ENCODE data around the gene PRSS50. TPM values are rescaled to one million over a fixed set of nuclear protein-coding genes. Genes with fewer than 3 reads are reported as not detected.
"Not testable (repeated sequence)": the region's sequence is repeated elsewhere in the genome, so short reads cannot be mapped to it uniquely, and the experiment has no call there.

Gene PRSS50, protein sequence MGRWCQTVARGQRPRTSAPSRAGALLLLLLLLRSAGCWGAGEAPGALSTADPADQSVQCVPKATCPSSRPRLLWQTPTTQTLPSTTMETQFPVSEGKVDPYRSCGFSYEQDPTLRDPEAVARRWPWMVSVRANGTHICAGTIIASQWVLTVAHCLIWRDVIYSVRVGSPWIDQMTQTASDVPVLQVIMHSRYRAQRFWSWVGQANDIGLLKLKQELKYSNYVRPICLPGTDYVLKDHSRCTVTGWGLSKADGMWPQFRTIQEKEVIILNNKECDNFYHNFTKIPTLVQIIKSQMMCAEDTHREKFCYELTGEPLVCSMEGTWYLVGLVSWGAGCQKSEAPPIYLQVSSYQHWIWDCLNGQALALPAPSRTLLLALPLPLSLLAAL
- 1 to 10 TPM; 2.9 to 4.8 (median 3.2) TPM for polyA plus RNA-seq (ENCODE audit: insufficient read length in 3 of 3)
- long read RNA-seq, donor 1 = 0 reads
- long read RNA-seq, donor 2 = 0 reads
- long read RNA-seq, donor 3 = 0 reads
- long read RNA-seq, donor 4, partial matches to known transcripts = 5 of 5 reads
- long read RNA-seq, donor 4, other reads (novel, unspliced or antisense) = 0 of 5 reads
- long read RNA-seq, donor 5 = 0 reads
- long read RNA-seq, donor 6 = 0 reads
- long read RNA-seq, donor 7 = 0 reads
- long read RNA-seq, donor 8 = 0 reads
- long read RNA-seq, donor 9 = 0 reads
- long read RNA-seq, donor 10 = 0 reads
- long read RNA-seq, donor 11 = 0 reads
- long read RNA-seq, donor 12 = 0 reads
- long read RNA-seq, donor 13 = 0 reads
- long read RNA-seq, donor 14 = 0 reads
- long read RNA-seq, donor 15 = 0 reads
- long read RNA-seq, donor 16, partial matches to known transcripts = 7 of 7 reads
- long read RNA-seq, donor 16, other reads (novel, unspliced or antisense) = 0 of 7 reads

- DNase-seq (ENCODE audit: extremely low read depth in 1 of 11, low read depth in 9 of 11, low spot score in 4 of 11) = no peak
Observed at GRCh38 chr3:46717447-46718231, at the start of gene PRSS50. PRSS50 (minus strand) TSS chr3:46717869; CDS start chr3:46717824, 45 bp downstream.

- no peak for DNase-seq (ENCODE audit: extremely low read depth in 1 of 11, low read depth in 9 of 11, low spot score in 4 of 11)
Observed at GRCh38 chr3:46764206-46764605, 46.5 kb upstream of the PRSS50 start.

GRCh38 chr3:46763178-46763577 lies 45.5 kb upstream of the PRSS50 start:
- no peak for DNase-seq (ENCODE audit: extremely low read depth in 1 of 11, low read depth in 9 of 11, low spot score in 4 of 11)

GRCh38 chr3:46759239-46760167 lies 41.8 kb upstream of the PRSS50 start:
- peak in 3 of 11 donors; percentile 3 to 11 (median 4) for DNase-seq (ENCODE audit: extremely low read depth in 1 of 11, low read depth in 9 of 11, low spot score in 4 of 11)

- DNase-seq (ENCODE audit: extremely low read depth in 1 of 11, low read depth in 9 of 11, low spot score in 4 of 11) = no peak
Observed at GRCh38 chr3:46756642-46757041, 39.0 kb upstream of the PRSS50 start.

GRCh38 chr3:46755646-46756045 lies 38.0 kb upstream of the PRSS50 start:
- DNase-seq (ENCODE audit: extremely low read depth in 1 of 11, low read depth in 9 of 11, low spot score in 4 of 11) = no peak

- DNase-seq (ENCODE audit: extremely low read depth in 1 of 11, low read depth in 9 of 11, low spot score in 4 of 11) = not testable (repeated sequence)
Observed at GRCh38 chr3:46753127-46753526, 35.5 kb upstream of the PRSS50 start.

GRCh38 chr3:46750555-46751038 lies 32.9 kb upstream of the PRSS50 start:
- no peak for DNase-seq (ENCODE audit: extremely low read depth in 1 of 11, low read depth in 9 of 11, low spot score in 4 of 11)

DNA sequence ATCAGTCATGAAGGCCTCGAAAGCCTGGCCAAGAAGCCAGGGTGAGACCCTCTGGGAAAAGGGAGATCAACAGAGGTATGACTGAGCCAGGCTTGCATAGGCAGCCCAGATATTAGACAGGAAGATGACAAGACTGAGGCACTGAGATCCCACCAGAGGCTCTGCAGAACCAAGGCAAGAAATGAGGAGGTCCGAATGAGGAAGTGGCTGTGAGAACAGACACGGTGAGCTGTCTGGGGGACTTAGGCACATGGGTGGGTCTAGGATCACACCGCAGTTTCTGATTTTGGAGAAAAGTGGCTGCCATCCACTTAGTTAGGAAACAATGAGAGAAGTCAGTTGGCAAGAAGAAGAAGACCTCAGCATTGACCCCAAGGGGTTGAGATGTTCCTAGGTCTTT lies 31.5 kb upstream of the PRSS50 start:
- no peak for DNase-seq (ENCODE audit: extremely low read depth in 1 of 11, low read depth in 9 of 11, low spot score in 4 of 11)

GRCh38 chr3:46748170-46748569 lies 30.5 kb upstream of the PRSS50 start:
- DNase-seq (ENCODE audit: extremely low read depth in 1 of 11, low read depth in 9 of 11, low spot score in 4 of 11) = no peak

DNA sequence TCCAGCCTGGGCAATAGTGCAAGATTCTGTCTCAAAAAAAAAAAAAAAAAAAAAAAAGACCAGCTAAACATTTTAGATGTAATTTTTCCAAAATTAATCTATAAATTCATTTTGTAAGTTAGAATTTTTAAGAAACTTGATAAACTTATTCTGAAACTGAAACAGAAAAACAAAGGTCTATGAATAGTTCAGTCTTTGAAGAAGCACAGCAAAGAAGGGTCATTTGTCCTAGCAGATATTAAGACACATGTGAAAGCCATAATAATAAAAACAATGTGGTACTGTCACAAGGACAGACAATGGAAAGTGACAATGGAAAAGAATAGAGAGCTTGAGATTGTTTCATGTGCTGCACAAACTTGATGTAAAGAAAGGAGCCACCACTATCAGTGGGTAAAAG lies 29.0 kb upstream of the PRSS50 start:
- no peak for DNase-seq (ENCODE audit: extremely low read depth in 1 of 11, low read depth in 9 of 11, low spot score in 4 of 11)

GRCh38 chr3:46742992-46743585 lies 25.4 kb upstream of the PRSS50 start:
- DNase-seq (ENCODE audit: extremely low read depth in 1 of 11, low read depth in 9 of 11, low spot score in 4 of 11) = peak in 1 of 11 donors; percentile 0

GRCh38 chr3:46739565-46739964 lies 21.9 kb upstream of the PRSS50 start:
- DNase-seq (ENCODE audit: extremely low read depth in 1 of 11, low read depth in 9 of 11, low spot score in 4 of 11) = not testable (repeated sequence)

DNA sequence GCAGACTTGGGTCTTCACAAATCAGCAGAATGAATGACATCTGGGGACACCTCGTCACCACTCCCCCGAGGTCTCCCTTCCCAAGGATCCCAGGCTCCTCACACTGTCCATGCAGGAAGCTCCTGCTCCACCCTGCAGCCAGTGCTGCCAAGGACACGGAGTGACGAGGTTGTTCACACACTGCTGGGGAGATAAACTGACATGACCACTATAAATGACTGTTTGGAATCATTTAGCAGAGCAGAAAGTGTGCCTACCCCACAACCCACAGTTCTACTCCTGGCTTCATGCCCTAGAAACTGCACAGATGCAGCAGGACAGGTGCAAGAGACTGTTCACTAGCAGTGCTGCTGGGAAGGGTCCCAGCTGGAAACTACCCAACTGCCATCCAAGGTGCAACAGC lies 19.7 kb upstream of the PRSS50 start:
- no peak for DNase-seq (ENCODE audit: extremely low read depth in 1 of 11, low read depth in 9 of 11, low spot score in 4 of 11)

DNA sequence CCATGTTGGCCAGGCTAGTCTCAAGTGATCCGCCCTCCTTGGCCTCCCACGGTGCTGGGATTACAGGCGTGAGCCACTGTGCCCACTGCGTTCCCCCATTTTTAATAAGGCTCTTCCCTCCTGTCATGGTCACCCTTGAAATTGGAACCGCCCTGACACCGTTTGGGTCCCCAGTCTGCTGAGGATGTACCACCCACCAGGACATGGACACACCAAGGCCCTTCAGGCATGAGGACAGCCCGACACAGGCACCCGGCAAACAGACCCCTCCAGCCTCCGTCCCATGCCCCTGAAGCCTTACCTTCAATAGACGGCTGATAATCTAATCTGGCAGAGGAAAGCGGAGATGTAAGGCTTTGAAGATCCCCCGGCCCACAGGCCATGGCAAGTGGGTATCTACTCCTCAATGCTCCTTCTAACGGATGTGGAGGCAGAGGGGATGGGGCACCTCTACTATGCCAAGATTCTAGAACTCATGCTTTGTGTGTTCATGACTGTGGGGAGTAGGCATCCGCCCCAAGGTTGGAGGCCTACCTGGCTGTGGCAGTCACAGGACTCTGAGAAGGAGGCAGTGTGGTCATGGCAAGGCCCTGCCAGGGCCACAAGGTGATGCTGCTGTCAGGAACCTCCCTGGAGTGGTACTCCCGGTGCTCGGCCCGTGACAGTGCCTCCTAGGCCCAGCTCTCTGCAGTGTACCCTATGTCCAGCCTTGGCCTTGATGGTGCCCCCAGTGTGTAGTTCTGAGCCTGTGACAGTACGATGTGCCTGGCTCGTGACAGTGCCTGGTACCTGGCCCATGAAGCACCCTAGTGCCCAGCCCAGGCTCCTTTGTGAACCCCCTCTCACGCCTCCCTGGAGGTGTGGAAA lies 18.6 kb upstream of the PRSS50 start:
- no peak for DNase-seq (ENCODE audit: extremely low read depth in 1 of 11, low read depth in 9 of 11, low spot score in 4 of 11)

DNA sequence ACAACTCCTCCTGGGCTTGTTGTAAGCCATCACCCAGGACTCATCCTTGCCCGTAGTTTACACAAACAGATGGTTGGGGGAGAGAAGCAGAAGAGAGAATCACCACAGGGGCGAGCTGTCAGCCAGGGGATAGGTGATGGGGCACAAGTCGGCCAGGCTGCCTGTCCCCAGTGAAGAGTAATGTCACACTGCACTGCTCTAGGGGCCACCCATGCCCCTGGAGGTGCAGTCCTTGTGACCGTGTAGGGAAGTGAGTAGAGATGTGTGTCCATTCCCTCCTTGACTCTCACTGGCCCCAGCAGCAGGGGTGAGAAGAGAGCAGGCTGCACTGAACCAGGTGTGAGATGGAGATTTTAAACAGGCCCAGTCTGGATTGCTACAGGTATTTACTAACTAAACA lies 17.1 kb upstream of the PRSS50 start:
- no peak for DNase-seq (ENCODE audit: extremely low read depth in 1 of 11, low read depth in 9 of 11, low spot score in 4 of 11)
